ENCODE data around the gene SLC44A5.
"Not testable (repeated sequence)": the region's sequence is repeated elsewhere in the genome, so short reads cannot be mapped to it uniquely, and the experiment has no call there.

The SLC44A5 gene

GRCh38 chr1:75520862-75521475, 89.9 kb downstream of the SLC44A5 start:
- DNase-seq: no peak

GRCh38 chr1:75519651-75520427, 91.1 kb downstream of the SLC44A5 start:
- DNase-seq: no peak

- DNase-seq: no peak
These were observed 92.2 kb downstream of the SLC44A5 start for GRCh38 chr1:75518686-75519085.

- DNase-seq: peak in 1 of 2 experiments; percentile 27
These were observed 96.6 kb downstream of the SLC44A5 start for GRCh38 chr1:75514270-75514669.

- DNase-seq: peak in 1 of 2 experiments; percentile 72
These were observed 103.9 kb downstream of the SLC44A5 start for GRCh38 chr1:75506976-75507375.

GRCh38 chr1:75503221-75503974, 107.5 kb downstream of the SLC44A5 start:
- no peak for DNase-seq

- DNase-seq: no peak
These were observed 108.1 kb downstream of the SLC44A5 start for GRCh38 chr1:75502776-75503175.

- DNase-seq: no peak
These were observed 109.2 kb downstream of the SLC44A5 start for GRCh38 chr1:75501577-75502295.

- no peak for DNase-seq
These were observed 118.9 kb downstream of the SLC44A5 start for GRCh38 chr1:75492011-75492410.

GRCh38 chr1:75487399-75487798, 123.5 kb downstream of the SLC44A5 start:
- DNase-seq: no peak

- DNase-seq: no peak
These were observed 126.1 kb downstream of the SLC44A5 start for GRCh38 chr1:75484789-75485188.

GRCh38 chr1:75482951-75483350, 128.0 kb downstream of the SLC44A5 start:
- no peak for DNase-seq

- DNase-seq: not testable (repeated sequence)
These were observed 134.4 kb downstream of the SLC44A5 start for GRCh38 chr1:75476486-75476885.

GRCh38 chr1:75475696-75476095, 135.2 kb downstream of the SLC44A5 start:
- DNase-seq: no peak

- no peak for DNase-seq
These were observed 137.8 kb downstream of the SLC44A5 start for GRCh38 chr1:75472971-75473603.

- DNase-seq: no peak
These were observed 138.6 kb downstream of the SLC44A5 start for GRCh38 chr1:75472089-75472970.

- DNase-seq: no peak
These were observed 139.7 kb downstream of the SLC44A5 start for GRCh38 chr1:75471252-75471651.

- no peak for DNase-seq
These were observed 140.5 kb downstream of the SLC44A5 start for GRCh38 chr1:75470448-75470847.

GRCh38 chr1:75469586-75470173, 141.2 kb downstream of the SLC44A5 start:
- no peak for DNase-seq

- DNase-seq: no peak
These were observed 149.0 kb downstream of the SLC44A5 start for GRCh38 chr1:75461808-75462325.

- no peak for DNase-seq
These were observed 160.9 kb downstream of the SLC44A5 start for GRCh38 chr1:75449998-75450397.
